ENCODE measurements around the gene PPP1R2C.

PPP1R2C gene

DNA sequence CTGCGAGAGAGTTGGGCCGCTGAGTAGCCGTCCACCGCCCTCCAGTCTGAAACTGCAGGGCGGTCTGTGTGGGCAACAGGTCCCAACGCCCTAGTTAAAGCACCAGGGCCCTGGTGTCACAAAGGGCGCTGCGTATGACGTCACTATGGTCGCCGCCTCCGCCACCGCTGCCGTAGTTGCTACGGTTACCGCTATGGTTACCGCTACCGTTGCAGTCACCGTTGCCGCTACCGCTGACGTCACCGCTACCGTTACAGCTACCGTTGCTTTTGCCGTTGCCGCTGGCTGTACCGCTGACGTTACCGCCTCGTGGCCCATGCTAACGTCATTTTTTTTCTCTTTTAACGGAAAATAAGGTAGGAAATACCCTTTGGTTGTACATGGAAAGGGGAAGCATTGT is at the start of gene PPP1R2C:
Gene PPP1R2C, minus strand, starts transcription at position 68 of the 400 bp plus-strand sequence. CDS start 84 bp downstream, outside the sequence.
- TF ChIP-seq, protein P1, sequence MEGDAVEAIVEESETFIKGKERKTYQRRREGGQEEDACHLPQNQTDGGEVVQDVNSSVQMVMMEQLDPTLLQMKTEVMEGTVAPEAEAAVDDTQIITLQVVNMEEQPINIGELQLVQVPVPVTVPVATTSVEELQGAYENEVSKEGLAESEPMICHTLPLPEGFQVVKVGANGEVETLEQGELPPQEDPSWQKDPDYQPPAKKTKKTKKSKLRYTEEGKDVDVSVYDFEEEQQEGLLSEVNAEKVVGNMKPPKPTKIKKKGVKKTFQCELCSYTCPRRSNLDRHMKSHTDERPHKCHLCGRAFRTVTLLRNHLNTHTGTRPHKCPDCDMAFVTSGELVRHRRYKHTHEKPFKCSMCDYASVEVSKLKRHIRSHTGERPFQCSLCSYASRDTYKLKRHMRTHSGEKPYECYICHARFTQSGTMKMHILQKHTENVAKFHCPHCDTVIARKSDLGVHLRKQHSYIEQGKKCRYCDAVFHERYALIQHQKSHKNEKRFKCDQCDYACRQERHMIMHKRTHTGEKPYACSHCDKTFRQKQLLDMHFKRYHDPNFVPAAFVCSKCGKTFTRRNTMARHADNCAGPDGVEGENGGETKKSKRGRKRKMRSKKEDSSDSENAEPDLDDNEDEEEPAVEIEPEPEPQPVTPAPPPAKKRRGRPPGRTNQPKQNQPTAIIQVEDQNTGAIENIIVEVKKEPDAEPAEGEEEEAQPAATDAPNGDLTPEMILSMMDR (IDR thresholded peaks at IDR 0.05; ENCODE audit: low read depth, low read length, missing control alignments) = no peak
- no peak within 1 kb of the TSS for H3K4me3 ChIP-seq (replicated peaks; ENCODE audit: low read depth, low read length)
- DNase-seq (ENCODE audit: extremely low read depth, low read depth) = no peak

DNA sequence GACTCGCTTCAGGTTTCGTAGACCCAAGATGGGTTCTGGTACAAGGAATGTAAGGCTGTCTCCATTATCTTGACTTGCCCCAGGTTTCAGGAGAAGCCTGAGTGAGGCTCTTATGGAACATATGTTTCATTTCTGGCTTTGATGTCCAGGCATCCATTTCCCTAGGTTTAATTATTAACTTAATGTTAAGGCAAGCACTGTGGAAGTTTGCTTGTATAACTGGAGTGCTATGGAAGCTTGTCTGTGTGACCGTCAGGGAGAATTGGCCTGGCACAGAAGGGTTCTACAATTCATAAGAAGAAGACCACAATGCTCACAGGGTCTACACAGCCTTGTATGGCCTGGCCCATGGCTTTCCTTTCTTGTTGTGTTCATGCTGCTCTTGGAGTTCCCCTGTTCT is 47.2 kb upstream of the PPP1R2C start:
- H3K4me3 ChIP-seq (replicated peaks; ENCODE audit: low read depth, low read length) = no peak overlapping the region
- TF ChIP-seq, protein P1 (IDR thresholded peaks at IDR 0.05; ENCODE audit: low read depth, low read length, missing control alignments) = no peak
- no peak for DNase-seq (ENCODE audit: extremely low read depth, low read depth)

DNA sequence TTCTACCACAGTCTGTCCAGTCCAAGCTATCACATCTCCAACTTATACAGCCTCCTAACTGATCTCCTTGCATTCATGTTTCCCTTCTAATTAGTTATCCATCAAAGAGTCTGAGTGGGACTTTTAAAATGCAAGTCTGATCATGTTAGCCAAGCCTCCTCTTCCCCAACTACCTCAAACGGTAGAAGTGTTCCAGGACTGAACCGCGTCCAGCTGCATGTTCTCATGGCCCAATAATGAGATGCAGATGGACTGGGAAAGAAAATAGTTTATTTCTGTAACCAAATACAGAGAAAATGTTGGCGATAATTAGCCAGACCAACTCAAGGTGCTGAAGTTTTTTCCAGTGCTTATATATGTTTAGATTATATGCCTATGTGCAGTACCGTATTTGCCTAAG is 46.6 kb upstream of the PPP1R2C start:
- TF ChIP-seq, protein P1 (IDR thresholded peaks at IDR 0.05; ENCODE audit: low read depth, low read length, missing control alignments) = no peak
- DNase-seq (ENCODE audit: extremely low read depth, low read depth) = no peak
- H3K4me3 ChIP-seq (replicated peaks; ENCODE audit: low read depth, low read length) = no peak overlapping the region

DNA sequence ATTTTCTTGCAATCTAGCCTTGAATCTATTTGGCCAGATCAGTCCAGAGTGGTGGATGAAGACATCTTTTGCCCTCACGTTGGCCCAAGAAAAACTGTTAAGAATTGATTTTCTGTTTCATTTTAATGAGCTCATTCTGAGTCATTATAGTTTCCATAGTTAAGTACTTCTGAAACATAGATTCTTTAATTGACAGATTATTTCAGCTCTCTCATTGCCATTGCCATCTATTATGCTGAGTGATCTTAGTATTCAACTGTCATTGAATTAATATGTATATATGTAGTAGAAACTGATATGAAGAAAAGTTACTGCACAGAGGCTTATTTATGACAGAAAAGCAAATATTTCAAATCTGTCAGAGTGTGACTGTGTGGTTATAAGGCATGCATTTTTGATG is 45.5 kb upstream of the PPP1R2C start:
- no peak overlapping the region for H3K4me3 ChIP-seq (replicated peaks; ENCODE audit: low read depth, low read length)
- TF ChIP-seq, protein P1 (IDR thresholded peaks at IDR 0.05; ENCODE audit: low read depth, low read length, missing control alignments) = no peak
- no peak for DNase-seq (ENCODE audit: extremely low read depth, low read depth)

DNA sequence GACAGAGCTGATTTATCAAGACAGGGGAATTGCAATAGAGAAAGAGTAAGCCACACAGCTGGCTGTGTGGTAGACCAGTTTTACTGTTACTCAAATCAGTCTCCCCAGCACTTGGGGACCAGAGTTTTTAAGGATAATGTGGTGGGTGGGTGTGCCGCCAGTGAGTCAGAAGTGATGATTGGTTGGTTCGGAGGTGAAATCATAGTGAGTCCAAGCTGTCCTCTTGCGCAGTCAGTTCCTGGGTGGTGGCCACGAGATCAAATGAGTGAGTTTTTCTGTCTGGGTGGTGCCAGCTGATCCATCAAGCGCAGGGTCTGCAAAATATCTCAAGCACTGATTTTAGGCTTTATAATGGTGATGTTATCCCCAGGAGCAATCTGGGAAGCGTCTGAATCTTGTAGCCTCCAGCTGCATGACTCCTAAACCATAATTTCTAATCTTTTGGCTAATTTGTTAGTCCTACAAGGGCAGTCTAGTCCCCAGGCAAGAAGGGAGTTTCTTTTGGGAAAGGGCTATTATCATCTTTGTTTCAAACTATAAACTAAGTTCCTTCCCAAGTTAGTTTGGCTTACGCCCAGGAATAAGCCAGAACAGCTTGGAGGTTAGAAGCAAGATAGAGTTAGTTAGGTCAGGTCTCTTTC is 44.0 kb upstream of the PPP1R2C start:
- TF ChIP-seq, protein P1 (IDR thresholded peaks at IDR 0.05; ENCODE audit: low read depth, low read length, missing control alignments) = no peak
- DNase-seq (ENCODE audit: extremely low read depth, low read depth) = no peak
- no peak overlapping the region for H3K4me3 ChIP-seq (replicated peaks; ENCODE audit: low read depth, low read length)

DNA sequence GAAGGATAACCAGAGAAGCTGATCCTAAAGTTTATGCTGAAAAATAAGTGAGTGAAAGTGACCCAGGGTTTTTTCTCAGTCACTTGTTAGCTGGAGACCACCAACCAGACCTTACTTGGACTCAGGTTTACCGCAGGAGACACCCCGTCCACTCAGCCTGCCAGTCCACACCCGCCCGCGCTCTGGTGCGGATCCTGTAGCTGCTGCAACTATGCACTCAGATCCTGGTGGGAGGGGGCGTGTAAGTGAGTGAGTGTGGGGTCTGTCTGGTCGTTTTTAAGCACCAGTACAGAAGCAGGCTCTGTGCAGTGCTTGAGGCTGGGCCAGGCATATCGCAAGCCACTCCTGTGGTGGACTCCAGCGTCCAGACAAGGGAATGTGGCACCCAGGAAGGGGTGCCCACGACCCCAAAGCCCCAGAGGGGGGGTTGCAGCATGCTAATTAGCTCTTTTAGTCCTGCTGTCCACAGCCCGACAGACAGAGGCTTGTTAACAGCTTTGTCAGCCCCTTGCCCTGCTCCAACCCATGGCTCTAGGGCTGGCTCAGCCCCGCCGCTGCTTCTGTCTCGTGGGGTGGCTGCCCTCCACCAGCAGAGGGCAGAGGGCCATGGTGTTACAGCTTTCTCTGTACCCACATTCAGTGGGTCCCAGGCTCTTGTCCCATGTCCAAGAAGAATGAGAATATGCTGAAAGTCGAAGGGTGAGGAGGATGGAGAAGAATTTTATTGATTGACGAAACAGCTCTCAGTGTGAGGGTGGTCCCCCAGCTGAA is 40.4 kb upstream of the PPP1R2C start:
- DNase-seq (ENCODE audit: extremely low read depth, low read depth) = no peak
- no peak overlapping the region for H3K4me3 ChIP-seq (replicated peaks; ENCODE audit: low read depth, low read length)
- TF ChIP-seq, protein P1 (IDR thresholded peaks at IDR 0.05; ENCODE audit: low read depth, low read length, missing control alignments) = no peak
